Right cardiac atrium (tissue), 5 donors: ENCODE measurements around the gene SMYD5. TPM values are rescaled to one million over a fixed set of nuclear protein-coding genes. Genes with fewer than 3 reads are reported as not detected.

ENCODE experiments used
- ATAC-seq, 2 donors: fragments of 200-7000 bp; cut with Tn5 transposase; one replicate each; pipeline versions ENCODE4 v1.8.0 to v1.9.1; 2020; ENCODE audit warnings: moderate library complexity in 2 of 2, mild to moderate bottlenecking in 1 of 2
- DNase-seq, 3 donors: peaks; one replicate each; pipeline ENCODE4 v3.0.0-alpha.2; 2020
- H3K27ac ChIP-seq: one replicate; pipeline ENCODE4 v1.5.1; 2013; ENCODE audit warnings: mild to moderate bottlenecking, low read length, control low read depth, moderate library complexity
- H3K27me3 ChIP-seq: one replicate; pipeline ENCODE4 v1.6.1; 2013; ENCODE audit not compliant: control insufficient read depth, insufficient read depth
- H3K4me1 ChIP-seq: one replicate; pipeline ENCODE4 v1.6.1; 2013; ENCODE audit warnings: low read length; ENCODE audit not compliant: control insufficient read depth, insufficient read depth
- H3K4me3 ChIP-seq: one replicate; pipeline ENCODE4 v1.5.1; 2013; ENCODE audit warnings: low read length, control low read depth
- H3K9me3 ChIP-seq: one replicate; pipeline ENCODE4 v1.6.1; 2013; ENCODE audit warnings: low read length; ENCODE audit not compliant: control insufficient read depth
- WGBS: extraction: QIAGEN DNeasy Blood & Tissue Kit; methylation state at CpG from one replicate; pipeline ENCODE4 v1.1.7; 2013; 5-methylcytosine and 5-hydroxymethylcytosine counted together
- intact Hi-C, 4 donors: fragments of 100-400 bp; cut with DNase I; formaldehyde crosslinking; loops; one replicate each; pipeline versions ENCODE4 v1.11.0 to v1.14.0; 2022 to 2023
- polyA plus RNA-seq: library from polyadenylated mRNA; stranded (reverse); fragments of 200-250 nt; gene quantifications from one replicate; pipeline ENCODE4 v1.2.3, GENCODE V29; 2013
- total RNA-seq, 4 donors: library from RNA; stranded (reverse); fragmentation: NEBNext Ultra II Directional; extraction: Animal tissue kit (Norgen Biotek cat#: 25700); gene quantifications; one replicate each; pipeline ENCODE4 v1.2.1, GENCODE V29; 2021
- donor health status: healthy with polysubstance abuse.
- donor health status: DM: no; HTN: yes; CAD: no.
- donor health status: DM: no; HTN: no; CAD: no.
- donor health status: DM: no; HTN: yes; CAD: no; lungs with severe emphysema.
- donor health status: DM: yes; HTN: yes; CAD: no.

Gene SMYD5
- total and polyA plus RNA-seq, 5 donors = 12.9 to 15.3 (median 13.7) TPM

DNA sequence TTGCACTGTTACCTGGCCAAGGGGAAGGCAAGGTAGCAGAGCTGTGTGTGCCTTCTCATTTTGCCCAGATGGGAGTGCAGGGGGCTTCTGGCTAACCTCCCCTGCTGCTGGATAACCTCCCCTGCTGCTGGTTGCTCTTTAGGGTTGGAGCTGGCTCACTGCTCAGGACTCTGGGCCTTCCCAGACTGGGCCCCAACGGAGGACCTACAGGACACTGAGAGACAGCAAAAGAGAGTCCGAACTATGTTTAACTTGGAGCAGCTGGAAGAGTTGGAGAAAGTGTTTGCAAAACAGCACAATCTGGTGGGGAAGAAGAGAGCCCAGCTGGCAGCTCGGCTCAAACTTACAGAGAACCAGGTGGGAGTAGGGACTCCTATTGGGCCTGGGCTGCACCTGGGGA lies 5.8 kb upstream of the SMYD5 start:
- ATAC-seq (no peak), DNase-seq (no peak)
- H3K4me1 ChIP-seq = no peaks in the 10 kb centered on the region
- H3K9me3 ChIP-seq = no peaks in the 10 kb centered on the region
- H3K27ac ChIP-seq = no peak overlapping the region
- intact Hi-C loops = no loop called here
- WGBS = 67% methylated on average over 3 of the region's 3 CpGs
- no peaks in the 10 kb centered on the region for H3K27me3 ChIP-seq
- H3K4me3 ChIP-seq = no peak overlapping the region

DNA sequence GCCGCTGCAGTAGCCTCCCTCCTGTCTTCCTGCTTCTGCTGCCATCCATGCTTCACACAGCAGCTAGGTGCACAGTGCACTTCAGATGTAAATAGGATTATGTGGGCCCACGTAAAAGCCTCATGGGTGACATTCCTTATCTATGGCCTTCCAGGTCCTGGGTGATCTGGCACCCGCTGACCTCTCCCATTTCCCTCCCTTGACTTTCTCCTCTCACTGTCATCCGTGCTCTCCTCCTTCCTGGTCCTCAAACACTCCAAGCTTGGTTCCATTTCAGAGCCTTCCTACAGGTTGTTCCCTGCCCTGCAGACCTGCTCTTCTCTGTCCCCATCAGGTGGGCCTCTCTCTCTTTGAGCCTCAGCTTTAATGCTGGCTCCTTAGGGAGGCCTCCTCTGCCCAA lies 4.0 kb upstream of the SMYD5 start:
- DNase-seq = no peak
- no peak overlapping the region for H3K4me3 ChIP-seq
- WGBS = 81% methylated on average over 4 of the region's 4 CpGs
- no peak overlapping the region for H3K27ac ChIP-seq
- intact Hi-C loops = no loop called here
- no peaks in the 10 kb centered on the region for H3K9me3 ChIP-seq
- H3K4me1 ChIP-seq = no peaks in the 10 kb centered on the region
- no peaks in the 10 kb centered on the region for H3K27me3 ChIP-seq
- ATAC-seq = no peak

DNA sequence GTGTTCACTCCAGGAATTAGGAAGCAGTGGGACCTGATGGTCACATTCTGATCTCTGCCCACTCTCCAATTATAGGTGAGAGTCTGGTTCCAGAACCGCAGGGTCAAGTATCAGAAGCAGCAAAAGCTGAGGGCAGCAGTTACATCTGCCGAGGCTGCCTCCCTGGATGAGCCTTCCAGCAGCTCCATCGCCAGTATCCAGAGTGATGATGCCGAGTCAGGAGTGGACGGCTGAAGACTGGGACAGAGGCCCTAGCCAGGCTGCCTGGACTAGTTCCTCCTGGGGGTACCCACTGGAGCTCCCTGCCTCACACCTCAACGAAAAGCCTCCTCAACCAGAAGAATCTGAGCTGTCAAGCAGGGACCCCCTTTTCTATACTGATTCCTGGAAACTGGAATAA lies 3.3 kb upstream of the SMYD5 start:
- no peak overlapping the region for H3K4me3 ChIP-seq
- H3K9me3 ChIP-seq = no peaks in the 10 kb centered on the region
- WGBS = 84% methylated on average over 6 of the region's 6 CpGs
- H3K4me1 ChIP-seq = no peaks in the 10 kb centered on the region
- no peak overlapping the region for H3K27ac ChIP-seq
- H3K27me3 ChIP-seq = no peaks in the 10 kb centered on the region
- intact Hi-C loops = no loop called here
- ATAC-seq (no peak), DNase-seq (no peak)

DNA sequence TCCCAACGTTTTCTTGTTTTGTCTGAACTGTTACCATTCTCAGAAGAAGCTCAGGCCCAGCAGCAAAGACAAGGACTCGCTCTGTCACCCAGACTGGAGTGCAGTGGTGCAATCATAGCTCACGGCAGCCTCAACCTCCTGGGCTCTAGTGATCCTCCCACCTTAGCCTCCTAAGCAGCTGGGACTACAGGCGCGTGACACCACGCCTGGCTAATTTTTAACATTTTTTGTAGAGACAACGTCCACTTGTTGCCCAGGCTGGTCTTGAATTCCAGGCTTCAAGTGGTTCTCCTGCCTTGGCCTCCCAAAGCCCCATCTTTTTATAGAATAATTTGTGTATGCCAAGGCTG lies 2.0 kb upstream of the SMYD5 start:
- intact Hi-C loops = no loop called here
- 62% methylated on average over 7 of the region's 7 CpGs for WGBS
- DNase-seq (no peak), ATAC-seq (no peak)
- no peak overlapping the region for H3K27ac ChIP-seq
- no peak overlapping the region for H3K4me3 ChIP-seq
- H3K4me1 ChIP-seq = no peaks in the 10 kb centered on the region
- H3K27me3 ChIP-seq = no peaks in the 10 kb centered on the region
- H3K9me3 ChIP-seq = no peaks in the 10 kb centered on the region

- Histone ChIP-seq H3K27me3 (no peaks in the 10 kb centered on the region), H3K9me3 (no peaks in the 10 kb centered on the region), H3K4me1 (no peaks in the 10 kb centered on the region), H3K27ac (no peak overlapping the region), H3K4me3 (no peak overlapping the region)
- DNase-seq = peak; percentile 68 to 88 (median 86)
- WGBS = 55% methylated on average over 20 of the region's 20 CpGs
- intact Hi-C loops = no loop called here
- ATAC-seq = peak; percentile 77 to 78
Observed at GRCh38 chr2:73212448-73213176, 1.4 kb upstream of the SMYD5 start.

- Histone ChIP-seq H3K4me1 (no peaks in the 10 kb centered on the region), H3K27ac (no peak overlapping the region), H3K9me3 (no peaks in the 10 kb centered on the region), H3K27me3 (no peaks in the 10 kb centered on the region), H3K4me3 (no peak overlapping the region)
- ATAC-seq (no peak), DNase-seq (no peak)
- intact Hi-C loops = no loop called here
- 75% methylated on average over 4 of the region's 4 CpGs for WGBS
Observed at GRCh38 chr2:73215254-73215653, 1.2 kb downstream of the SMYD5 start.

- Histone ChIP-seq H3K27ac (no peak overlapping the region), H3K27me3 (no peaks in the 10 kb centered on the region), H3K4me1 (no peaks in the 10 kb centered on the region), H3K4me3 (no peak overlapping the region), H3K9me3 (no peaks in the 10 kb centered on the region)
- 95% methylated on average over 5 of the region's 5 CpGs for WGBS
- intact Hi-C loops = no loop called here
- ATAC-seq = no peak
- no peak for DNase-seq
Observed at GRCh38 chr2:73217160-73217559, 3.1 kb downstream of the SMYD5 start.

GRCh38 chr2:73217826-73218225 lies 3.8 kb downstream of the SMYD5 start:
- Histone ChIP-seq H3K4me1 (no peaks in the 10 kb centered on the region), H3K27ac (no peak overlapping the region), H3K27me3 (no peaks in the 10 kb centered on the region), H3K4me3 (no peak overlapping the region), H3K9me3 (no peaks in the 10 kb centered on the region)
- DNase-seq (no peak), ATAC-seq (no peak)
- intact Hi-C loops = no loop called here
- WGBS = 85% methylated on average over 2 of the region's 2 CpGs

GRCh38 chr2:73218298-73218697 lies 4.3 kb downstream of the SMYD5 start:
- intact Hi-C loops = no loop called here
- H3K9me3 ChIP-seq = no peaks in the 10 kb centered on the region
- H3K27me3 ChIP-seq = no peaks in the 10 kb centered on the region
- H3K27ac ChIP-seq = peak overlapping the region; percentile 49
- ATAC-seq (no peak), DNase-seq (no peak)
- H3K4me3 ChIP-seq = no peak overlapping the region
- no peaks in the 10 kb centered on the region for H3K4me1 ChIP-seq

GRCh38 chr2:73223821-73224220 lies 9.8 kb downstream of the SMYD5 start:
- H3K4me1 ChIP-seq = no peaks in the 10 kb centered on the region
- ATAC-seq (no peak), DNase-seq (no peak)
- no peaks in the 10 kb centered on the region for H3K9me3 ChIP-seq
- 84% methylated on average over 4 of the region's 4 CpGs for whole genome bisulfite sequencing
- no peak overlapping the region for H3K27ac ChIP-seq
- intact Hi-C loops = no loop called here
- H3K27me3 ChIP-seq = no peaks in the 10 kb centered on the region
- H3K4me3 ChIP-seq = no peak overlapping the region

DNA sequence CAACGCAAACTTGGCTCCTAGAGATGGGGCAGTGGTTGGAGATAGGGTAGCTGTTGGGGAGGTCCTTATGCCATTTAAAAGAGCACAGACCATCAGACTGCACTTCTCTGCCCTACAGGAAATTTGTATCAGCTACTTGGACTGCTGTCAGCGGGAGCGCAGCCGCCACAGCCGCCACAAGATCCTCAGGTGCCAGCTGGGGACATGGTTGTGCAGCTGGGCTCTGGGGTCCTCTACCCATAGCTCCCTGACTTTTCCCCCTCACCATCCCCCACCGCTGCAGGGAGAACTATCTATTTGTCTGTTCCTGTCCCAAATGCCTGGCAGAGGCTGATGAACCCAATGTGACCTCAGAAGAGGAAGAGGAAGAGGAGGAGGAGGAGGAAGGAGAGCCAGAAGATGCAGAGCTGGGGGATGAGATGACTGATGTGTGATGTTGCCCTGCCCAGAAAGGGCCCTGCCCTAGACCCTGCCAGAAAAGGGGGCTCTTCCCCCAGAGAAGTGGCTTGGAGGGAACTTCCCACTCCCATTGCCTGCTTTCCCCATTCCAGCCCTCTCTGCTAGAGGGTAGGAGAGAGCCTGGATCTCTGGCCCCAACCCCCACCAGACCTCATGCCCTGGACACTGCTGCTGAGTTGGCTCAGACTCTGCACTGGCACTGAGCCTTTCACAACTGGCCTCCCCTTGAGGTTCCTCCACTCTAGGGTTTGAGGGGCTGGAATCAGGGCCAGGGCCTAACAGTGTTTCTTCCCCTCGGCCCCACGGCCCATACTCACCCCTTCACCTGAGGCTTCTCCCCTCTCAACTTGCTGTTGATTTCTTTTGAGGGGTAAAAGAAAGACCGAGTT lies 11.7 kb downstream of the SMYD5 start:
- Histone ChIP-seq H3K9me3 (no peaks in the 10 kb centered on the region), H3K27me3 (no peaks in the 10 kb centered on the region), H3K4me3 (no peak overlapping the region), H3K4me1 (no peaks in the 10 kb centered on the region), H3K27ac (no peak overlapping the region)
- ATAC-seq (peak; percentile 16 to 39), DNase-seq (peak in 2 of 3 donors; percentile 60 to 66)
- intact Hi-C loops = no loop called here
- WGBS = 70% methylated on average over 9 of the region's 9 CpGs
